Activated CD8-positive, alpha-beta memory T cell treated with anti-CD3 and anti-CD28 coated beads, Interleukin-2, amount 50 U/mL, for 24 hours (primary cell): Measurements from ENCODE around the gene MCCC2.
"Not testable (repeated sequence)": the region's sequence is repeated elsewhere in the genome, so short reads cannot be mapped to it uniquely, and the experiment has no call there.

Source experiments
- DNase-seq: peaks from one replicate; pipeline ENCODE4 v3.0.0-alpha.2; 2020; ENCODE audit errors: extremely low read depth

MCCC2 gene

DNA sequence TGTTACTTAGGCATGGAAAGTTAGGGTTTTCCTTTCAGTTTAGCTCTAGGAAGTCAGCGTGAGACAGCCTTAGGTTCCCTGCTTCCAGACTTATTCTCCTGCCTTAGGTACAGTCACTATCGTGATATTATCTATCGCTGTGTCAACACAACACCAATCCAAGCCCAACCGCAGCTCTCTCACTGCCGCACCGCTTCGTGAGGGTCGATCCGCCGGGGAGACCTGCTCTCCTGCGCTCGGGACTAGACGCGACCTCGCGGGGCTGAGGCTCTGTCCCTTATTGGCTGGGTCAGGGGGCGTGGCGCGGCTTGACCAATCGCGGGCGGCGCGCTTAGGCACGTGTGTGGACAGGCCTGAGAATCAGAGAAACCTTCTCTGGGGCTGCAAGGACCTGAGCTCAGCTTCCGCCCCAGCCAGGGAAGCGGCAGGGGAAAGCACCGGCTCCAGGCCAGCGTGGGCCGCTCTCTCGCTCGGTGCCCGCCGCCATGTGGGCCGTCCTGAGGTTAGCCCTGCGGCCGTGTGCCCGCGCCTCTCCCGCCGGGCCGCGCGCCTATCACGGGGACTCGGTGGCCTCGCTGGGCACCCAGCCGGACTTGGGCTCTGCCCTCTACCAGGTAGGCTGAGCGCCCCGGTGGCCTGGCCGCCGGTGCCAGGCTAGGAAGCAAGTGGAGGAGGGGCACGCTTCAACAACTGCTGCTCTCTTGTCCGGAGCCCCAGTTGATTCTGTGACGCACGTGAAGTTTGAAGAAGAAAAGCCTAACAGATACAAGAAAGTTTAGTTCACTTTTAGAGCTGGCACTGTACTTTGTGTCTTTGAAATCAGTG, at the start of gene MCCC2:
Gene MCCC2 (plus strand): TSS at position 400 of the 825 bp plus-strand sequence. CDS start 86 bp downstream, at position 486.
- DNase-seq: peak; percentile 89

DNA sequence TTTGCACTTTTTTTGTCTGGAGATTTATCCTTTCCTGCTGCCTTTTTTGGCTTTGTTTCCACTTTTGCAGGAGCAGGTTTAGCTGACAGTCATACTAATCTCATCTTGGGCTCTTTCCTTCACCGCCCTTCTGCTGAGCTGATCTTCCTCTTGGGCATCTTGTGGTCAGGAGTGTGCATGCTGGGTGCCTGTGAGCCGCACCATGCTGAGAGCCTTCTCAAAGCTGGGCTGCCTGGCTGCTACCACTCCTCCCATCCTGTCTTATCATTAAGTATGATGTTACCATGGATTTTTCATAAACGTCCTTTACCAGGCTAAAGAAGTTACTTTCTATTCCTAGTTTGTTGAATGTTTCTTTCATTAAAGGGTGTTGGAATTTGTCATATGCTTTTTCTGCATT, 49.5 kb upstream of the MCCC2 start:
- no peak for DNase-seq

DNA sequence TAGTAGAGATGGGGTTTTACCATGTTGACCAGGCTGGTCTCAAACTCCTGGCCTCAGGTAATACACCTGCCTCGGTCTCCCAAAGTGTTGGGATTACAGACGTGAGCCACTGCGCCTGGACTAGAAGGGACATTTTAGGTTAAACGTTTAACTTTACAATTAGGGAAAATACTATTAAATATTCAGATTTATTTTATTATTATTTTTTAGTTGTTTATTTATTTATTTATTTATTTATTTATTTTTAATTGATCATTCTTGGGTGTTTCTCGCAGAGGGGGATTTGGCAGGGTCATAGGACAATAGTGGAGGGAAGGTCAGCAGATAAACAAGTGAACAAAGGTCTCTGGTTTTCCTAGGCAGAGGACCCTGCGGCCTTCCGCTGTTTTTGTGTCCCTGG, 36.3 kb upstream of the MCCC2 start:
- not testable (repeated sequence) for DNase-seq

DNA sequence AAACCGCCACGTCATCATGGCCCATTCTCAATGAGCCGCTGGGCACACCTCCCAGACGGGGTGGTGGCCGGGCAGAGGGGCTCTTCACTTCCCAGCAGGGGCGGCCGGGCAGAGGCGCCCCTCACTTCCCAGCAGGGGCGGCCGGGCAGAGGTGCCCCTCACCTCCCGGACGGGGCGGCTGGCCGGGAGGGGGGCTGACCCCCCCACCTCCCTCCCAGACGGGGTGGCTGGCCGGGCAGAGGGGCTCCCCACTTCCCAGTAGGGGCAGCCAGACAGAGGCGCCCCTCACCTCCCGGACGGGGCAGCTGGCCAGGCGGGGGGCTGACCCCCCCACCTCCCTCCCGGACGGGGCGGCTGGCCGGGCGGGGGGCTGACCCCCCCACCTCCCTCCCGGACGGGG, 35.6 kb upstream of the MCCC2 start:
- DNase-seq: not testable (repeated sequence)

DNA sequence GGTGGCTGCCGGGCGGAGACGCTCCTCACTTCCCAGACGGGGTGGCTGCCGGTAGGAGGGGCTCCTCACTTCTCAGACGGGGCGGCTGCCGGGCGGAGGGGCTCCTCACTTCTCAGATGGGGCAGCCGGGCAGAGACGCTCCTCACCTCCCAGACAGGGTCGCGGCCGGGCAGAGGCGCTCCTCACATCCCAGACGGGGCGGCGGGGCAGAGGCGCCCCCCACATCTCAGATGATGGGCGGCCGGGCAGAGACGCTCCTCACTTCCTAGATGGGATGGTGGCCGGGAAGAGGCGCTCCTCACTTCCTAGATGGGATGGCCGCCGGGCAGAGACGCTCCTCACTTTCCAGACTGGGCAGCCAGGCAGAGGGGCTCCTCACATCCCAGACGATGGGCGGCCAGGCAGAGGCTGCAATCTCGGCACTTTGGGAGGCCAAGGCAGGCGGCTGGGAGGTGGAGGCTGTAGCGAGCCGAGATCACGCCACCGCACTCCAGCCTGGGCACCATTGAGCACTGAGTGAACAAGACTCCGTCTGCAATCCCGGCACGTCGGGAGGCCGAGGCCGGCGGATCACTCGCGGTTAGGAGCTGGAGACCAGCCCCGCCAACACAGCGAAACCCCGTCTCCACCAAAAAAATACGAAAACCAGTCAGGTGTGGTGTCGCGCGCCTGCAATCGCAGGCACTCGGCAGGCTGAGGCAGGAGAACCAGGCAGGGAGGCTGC, 35.0 kb upstream of the MCCC2 start:
- DNase-seq: not testable (repeated sequence)

DNA sequence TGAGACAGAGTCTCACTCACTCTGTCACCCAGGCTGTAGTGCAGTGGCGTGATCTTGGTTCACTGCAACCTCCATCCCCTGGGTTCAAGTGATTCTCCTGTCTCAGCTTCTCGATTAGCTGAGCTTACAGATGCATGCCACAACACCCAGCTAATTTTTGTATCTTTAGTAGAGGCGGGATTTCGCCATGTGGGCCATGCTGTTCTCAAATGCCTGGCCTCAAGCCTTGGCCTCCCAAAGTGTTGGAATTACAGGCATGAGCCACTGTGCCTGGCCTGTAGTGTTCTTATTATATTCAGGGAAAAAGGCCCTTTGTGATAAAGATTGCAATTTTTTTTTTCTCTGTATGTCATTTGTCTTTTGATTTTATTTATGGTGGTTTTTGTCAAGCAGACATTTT, 24.0 kb upstream of the MCCC2 start:
- DNase-seq: no peak

DNA sequence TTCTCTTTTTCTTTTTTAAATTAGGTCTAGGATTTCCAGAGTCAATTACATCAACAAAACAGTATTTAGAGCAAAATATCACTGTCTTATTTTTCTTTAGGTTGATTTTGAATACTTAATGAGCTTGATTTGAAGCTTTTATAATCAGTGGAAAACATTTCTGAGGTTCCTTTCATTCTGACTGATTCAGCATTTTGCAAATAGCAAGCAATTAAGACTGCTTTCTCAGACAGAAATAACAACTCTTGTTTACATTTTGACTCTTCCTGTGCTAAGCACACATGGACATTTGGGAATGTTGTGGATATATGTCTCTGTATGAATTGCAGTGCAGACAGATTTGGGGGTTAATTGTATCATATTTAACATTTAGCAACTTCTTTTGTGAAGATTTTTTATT, 22.2 kb upstream of the MCCC2 start:
- no peak for DNase-seq

DNA sequence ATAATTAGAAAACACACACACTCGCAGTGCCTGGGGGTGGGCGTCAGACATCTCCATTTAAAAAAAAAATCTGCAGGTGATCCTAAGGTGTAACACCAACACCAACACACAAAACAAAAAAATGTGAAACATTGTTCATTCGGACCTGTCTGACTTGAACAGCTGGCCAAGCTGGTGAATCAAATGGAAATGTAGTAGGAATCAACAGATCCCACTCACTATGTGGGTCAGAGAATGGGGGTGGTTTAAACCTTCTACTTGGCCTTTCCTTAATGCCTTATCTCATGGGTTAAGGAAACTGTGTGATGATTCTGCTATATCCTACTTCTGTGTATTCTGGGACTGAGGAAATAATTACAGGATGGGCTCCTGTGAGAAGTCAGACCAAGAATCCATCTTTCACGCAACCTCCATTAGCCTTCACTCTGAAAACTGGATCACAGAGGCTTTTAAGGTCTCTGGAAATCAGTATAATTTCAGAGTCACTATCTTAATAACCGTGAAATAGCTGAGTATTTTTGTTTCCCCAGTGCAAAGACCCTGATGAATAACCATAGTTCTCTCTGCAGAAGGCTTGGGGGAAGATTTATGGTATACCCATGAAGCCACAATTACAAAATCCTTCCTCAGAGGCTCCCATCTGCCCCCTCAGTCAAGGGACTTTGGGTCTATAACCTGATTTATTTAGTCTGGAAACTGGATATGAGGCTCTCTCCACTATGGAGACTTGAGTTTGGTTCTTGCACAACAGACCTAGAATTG, 17.2 kb upstream of the MCCC2 start:
- no peak for DNase-seq

DNA sequence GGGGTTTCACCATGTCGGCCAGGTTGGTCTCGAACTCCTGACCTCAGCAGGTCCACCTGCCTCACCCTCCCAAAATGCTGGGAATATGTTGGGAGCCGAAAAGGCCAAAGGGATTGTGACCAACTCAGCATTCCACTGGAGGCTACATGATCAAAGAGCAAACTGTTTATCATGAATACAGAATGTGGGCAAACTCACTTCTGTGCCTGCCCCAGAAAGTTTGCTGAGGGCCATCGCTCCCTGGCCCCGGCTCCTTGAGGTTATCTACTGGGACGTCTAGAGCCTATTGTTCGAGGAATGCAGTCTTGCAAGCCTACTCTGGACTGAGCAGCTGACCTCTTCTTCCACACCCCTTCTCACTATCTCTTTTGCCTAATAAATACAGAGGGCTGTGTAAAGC, 15.3 kb upstream of the MCCC2 start:
- DNase-seq: not testable (repeated sequence)

DNA sequence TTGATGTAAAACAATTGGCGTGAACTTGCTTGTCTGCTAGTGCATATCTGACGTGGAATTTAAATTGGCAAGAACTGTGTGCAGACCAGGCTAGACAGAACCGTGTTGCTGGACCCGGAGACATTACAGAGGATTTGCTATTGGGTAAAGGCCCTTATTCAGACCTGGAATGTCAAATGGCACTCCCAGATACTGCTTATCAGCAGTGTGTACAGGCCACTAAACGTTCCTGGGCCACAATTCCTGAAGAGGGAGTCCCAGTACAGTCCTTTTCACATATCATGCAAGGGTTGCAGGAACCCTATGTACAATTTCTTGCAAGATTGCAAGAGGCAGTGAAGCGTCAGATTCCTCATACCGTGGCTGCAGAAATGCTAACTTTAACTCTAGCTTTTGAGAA, 13.5 kb upstream of the MCCC2 start:
- no peak for DNase-seq

DNA sequence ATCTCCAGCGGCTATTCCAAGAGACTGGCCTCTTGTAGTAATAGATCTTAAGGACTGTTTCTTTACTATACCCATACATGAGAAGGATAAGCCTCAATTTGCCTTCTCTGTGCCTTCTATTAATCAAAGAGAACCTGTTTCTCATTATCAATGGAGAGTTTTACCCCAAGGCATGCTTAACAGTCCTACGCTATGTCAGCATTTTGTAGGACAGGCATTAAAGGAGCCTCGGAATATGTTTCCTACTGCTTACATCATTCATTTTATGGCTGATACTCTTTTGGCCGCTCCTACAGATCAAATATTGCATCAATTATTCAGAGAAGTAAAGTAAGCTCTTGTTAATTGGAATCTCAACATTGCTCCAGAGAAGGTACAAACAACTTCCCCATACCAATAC, 11.6 kb upstream of the MCCC2 start:
- not testable (repeated sequence) for DNase-seq

DNA sequence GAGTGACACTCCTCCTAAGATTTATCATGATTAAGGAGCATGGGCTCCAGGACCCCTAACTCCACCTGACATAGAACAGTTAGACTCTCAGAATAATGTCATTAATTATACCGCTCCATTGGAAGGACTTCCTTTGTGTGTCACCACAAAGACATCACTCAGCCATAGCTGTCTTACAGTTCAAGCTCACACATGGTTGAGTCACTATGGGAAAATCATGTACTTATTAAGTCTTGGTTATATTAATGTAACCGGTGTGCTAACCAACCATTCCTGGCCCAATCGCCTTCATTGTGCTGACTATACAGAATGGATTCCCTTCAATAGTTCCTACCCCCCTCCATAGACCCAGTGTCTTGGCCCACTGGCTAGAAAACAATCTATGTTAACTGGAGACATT, 10.9 kb upstream of the MCCC2 start:
- no peak for DNase-seq

DNA sequence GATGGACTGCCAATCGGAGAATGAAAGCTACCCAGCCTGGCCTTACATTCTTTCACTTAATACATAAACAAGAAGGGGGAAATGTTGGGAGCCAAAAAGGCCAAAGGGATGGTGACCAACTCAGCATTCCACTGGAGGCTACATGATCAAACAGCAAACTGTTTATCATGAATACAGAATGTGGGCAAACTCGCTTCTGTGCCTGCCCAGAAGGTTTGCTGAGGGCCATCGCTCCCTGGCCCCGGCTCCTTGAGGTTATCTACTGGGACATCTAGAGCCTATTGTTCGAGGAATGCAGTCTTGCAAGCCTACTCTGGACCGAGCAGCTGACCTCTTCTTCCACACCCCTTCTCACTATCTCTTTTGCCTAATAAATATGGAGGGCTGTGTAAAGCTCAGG, 9.3 kb upstream of the MCCC2 start:
- not testable (repeated sequence) for DNase-seq

DNA sequence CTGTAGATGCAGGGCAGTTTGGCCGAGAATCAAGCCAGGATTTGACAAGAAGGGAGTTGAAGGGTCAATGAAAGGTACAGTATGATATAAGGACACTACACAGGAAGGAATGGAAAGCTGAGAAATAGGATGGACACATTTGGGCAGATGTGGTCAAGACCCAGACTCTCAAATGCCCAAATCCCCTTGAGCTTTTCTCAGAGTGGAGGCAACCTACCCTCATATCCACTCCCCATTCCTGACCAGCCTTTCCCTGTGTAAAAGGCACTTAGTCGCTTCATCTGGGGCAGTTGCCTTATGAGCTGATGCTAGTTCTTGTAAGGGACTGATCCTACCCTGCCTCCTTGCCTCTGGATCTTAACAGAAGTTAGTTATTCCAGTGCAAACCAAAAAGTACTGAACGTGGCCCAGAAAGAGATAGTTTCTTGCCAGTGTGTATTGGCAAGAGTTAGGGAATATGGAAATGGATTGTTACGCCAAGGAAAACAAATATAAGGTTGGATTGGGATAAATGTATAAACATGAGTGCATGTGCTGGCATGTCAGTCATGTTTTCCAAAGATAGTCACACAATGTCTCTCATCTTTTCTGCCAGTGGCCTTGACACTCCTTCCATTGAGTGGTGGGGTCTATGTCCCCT, 4.1 kb upstream of the MCCC2 start:
- DNase-seq: no peak

DNA sequence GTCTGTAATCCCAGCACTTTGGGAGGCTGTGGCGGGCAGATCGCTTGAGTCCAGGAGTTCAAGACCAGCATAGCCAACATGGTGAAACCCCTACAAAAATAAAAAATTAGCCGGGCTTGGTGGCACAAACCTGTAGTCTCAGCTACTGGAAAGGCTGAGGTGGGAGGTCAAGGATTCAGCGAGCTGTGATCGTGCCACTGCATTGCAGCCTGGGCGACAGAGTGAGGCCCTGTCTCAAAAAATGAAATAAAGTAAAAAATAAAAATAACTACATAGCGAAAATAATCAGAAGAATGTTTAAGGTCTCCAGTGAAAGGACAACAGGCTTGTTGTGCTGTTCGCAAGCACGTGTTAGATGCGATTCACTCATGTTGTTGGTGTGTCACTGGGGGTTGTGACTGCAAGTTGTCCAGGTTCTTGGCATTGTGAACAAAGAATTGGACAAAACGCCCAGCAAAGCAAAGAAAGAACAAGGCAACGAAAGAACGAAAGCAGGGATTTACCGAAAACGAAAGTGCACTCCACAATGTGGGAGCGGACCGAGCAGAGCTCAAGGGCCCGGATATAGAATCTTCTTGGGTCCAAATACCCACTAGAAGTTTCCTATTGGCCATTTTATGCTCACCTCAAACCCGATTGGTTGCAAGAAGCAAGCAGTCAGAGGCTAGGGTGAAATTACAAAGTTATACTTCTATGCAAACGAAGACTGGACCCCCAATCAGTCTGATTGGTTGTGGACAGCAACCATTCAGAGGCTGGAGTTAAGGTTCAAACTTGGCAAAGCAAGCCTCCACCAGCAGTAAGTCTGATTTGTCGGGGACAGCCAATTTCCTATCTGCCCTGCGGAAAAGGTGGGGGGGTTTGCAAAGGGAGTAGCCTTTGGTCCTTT, 844 bp upstream of the MCCC2 start:
- DNase-seq: no peak

DNA sequence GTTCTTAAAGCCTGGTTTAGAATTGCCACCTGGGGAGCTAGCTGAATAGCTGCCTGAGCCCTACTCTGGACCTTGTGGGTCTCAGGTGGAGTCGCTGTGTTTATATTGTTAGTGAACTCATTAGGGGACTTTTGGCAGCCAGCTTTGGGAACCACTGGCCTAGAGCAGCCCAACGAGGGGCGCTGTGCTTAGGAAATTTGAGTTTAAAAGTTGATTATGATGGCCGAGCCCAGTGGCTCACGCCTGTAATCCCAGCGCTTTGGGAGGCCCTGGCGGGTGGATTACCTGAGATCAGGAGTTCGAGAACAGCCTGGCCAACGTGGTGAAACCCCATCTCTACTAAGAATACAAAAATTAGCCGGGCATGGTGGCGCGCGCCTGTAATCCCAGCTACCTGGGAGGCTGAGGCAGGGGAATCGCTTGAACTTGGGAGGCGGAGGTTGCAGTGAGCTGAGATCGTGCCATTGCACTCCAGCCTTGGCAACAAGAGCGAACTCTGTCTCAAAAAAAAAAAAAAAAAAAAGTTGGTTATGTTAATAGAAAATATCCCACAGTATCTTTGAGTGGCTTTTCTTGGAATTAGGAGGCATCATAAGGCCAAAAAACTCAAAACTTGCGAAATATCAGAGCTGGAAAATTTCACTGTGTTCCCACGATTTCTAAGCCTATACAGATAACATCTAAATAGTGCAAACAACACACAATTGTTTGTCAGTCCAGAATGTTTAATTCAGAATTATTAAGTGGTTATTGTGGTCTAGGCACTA, 809 bp downstream of the MCCC2 start:
- no peak for DNase-seq

DNA sequence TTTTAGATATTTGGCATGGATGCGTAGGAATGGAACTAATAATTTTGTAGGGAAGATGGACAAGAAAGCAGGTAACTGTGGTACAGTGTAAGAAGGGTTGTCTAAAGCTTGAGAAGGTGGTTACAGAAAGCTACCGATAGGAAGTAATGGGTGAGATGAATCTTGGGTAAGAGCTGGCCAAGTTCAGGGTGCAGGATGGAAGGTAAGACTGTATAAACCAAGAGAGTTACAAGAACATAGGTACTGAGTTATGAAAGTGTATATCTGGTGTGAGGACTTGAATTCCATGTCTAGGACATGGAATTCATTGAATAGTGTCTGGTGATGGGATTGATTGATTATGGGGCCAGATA, 1.4 kb downstream of the MCCC2 start:
- no peak for DNase-seq

DNA sequence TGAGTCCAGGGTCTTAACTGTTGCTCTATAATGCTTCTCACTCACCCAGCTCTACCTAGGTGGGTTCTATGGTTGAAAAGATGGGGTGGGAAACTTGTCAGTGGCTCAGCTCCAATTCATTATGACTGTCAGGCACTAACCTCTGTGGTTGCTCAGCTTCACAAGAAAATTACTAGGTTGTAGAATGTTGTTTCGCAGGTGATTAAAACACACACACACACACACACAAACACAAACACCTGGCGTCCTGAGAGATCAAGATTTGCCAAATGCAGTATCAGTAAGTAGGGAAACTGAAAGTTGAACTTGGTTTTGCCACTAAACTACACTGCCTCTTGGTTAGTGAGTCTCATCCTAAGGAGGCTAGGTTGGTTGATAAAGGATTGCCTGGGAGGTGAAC, 2.8 kb downstream of the MCCC2 start:
- no peak for DNase-seq

DNA sequence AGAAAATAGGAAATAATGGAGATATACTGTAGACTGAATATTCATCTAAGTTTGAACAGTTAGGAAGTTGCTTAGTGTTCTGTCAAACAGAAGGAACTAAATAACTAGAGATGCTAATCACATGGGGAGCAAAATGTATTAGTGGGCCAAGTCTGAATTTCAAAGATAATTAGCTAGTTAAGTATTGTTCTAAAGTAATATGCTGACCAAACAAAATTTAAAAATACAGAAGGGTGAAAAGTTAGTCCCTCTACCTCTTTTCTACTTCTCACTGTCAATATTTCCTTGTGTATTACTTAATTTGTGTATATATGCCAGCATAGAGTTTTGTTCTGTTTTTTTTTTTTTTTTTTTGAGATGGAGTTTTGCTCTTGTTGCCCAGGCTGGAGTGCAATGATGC, 4.0 kb downstream of the MCCC2 start:
- DNase-seq: no peak

DNA sequence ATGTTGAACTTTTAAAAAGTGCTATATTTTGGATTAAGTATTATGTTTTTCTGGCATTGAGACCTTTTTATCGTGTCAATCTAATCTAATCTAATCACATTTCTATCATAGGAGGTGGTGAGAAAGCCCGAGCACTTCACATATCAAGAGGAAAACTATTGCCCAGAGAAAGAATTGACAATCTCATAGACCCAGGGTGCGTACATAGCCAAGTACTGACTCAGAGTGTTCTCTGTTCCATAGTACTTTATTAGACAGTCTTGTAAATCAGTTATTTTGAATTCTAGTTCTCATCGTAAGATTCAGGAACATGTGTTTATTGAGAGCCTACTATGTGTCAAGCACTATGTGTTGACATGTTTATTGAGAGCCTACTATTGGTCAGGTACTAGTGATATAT, 9.0 kb downstream of the MCCC2 start:
- no peak for DNase-seq
